Brain microvascular endothelial cell (primary cell): Measurements from ENCODE around the gene SLC8A2.

ENCODE experiments used
- DNase-seq: peaks from one replicate; pipeline ENCODE4 v3.0.0-alpha.2; 2020
- H3K27ac ChIP-seq: fragments of 250-450 bp; sonication (Bioruptor Pico); 2 replicates; pipeline ENCODE4 v1.5.1; 2020; ENCODE audit warnings: mild to moderate bottlenecking, moderate library complexity
- H3K27me3 ChIP-seq: fragments of 250-450 bp; sonication (Bioruptor Pico); replicated peaks from 2 replicates; pipeline ENCODE4 v1.5.1; 2020; ENCODE audit warnings: mild to moderate bottlenecking
- H3K36me3 ChIP-seq: fragments of 250-450 bp; sonication (Bioruptor Pico); replicated peaks from 2 replicates; pipeline ENCODE4 v1.5.1; 2020; ENCODE audit warnings: mild to moderate bottlenecking
- H3K4me3 ChIP-seq: 2 replicates; pipeline ENCODE4 v1.5.1; 2011; ENCODE audit warnings: low read depth, mild to moderate bottlenecking, control low read depth, low read length, moderate library complexity
- CTCF ChIP-seq: IDR thresholded peaks from 2 replicates; pipeline ENCODE4 v1.5.1; 2011; ENCODE audit warnings: low read depth, mild to moderate bottlenecking, moderate library complexity, low read length, control low read depth, inconsistent platforms; ENCODE audit errors: missing control alignments
- in situ Hi-C: cut with HindIII; loops from 2 replicates; pipeline ENCODE4 v1.10.0; 2017; ENCODE audit warnings: low sequenced_read_pairs, low pct_ligation_motif_present

SLC8A2 gene

GRCh38 chr19:47497050-47497766, 25.5 kb upstream of the SLC8A2 start:
- Histone ChIP-seq H3K4me3 (no peak overlapping the region), H3K27ac (no peak overlapping the region), H3K27me3 (no peaks in the 10 kb centered on the region), H3K36me3 (peaks cover 52% of the 10 kb centered on the region)
- no peak for DNase-seq
- in situ Hi-C loops = no loop called here
- TF ChIP-seq CTCF = no peak

- DNase-seq = no peak
- Histone ChIP-seq H3K27me3 (no peaks in the 10 kb centered on the region), H3K27ac (no peak overlapping the region), H3K4me3 (no peak overlapping the region), H3K36me3 (peaks cover 49% of the 10 kb centered on the region)
- in situ Hi-C loops = no loop called here
- no peak for TF ChIP-seq CTCF
Measured at GRCh38 chr19:47495478-47496372, 24.0 kb upstream of the SLC8A2 start.

- H3K4me3 ChIP-seq = no peak overlapping the region
- peaks cover 42% of the 10 kb centered on the region for H3K36me3 ChIP-seq
- no peak for TF ChIP-seq CTCF
- H3K27ac ChIP-seq = no peak overlapping the region
- in situ Hi-C loops = no loop called here
- DNase-seq = no peak
- no peaks in the 10 kb centered on the region for H3K27me3 ChIP-seq
Measured at GRCh38 chr19:47494729-47495128, 23.0 kb upstream of the SLC8A2 start.

GRCh38 chr19:47494211-47494547, 22.5 kb upstream of the SLC8A2 start:
- H3K4me3 ChIP-seq = no peak overlapping the region
- no peak for DNase-seq
- H3K36me3 ChIP-seq = peaks cover 39% of the 10 kb centered on the region
- no peaks in the 10 kb centered on the region for H3K27me3 ChIP-seq
- in situ Hi-C loops = no loop called here
- TF ChIP-seq CTCF = no peak
- H3K27ac ChIP-seq = no peak overlapping the region

- no peak overlapping the region for H3K27ac ChIP-seq
- no peak overlapping the region for H3K4me3 ChIP-seq
- peaks cover 36% of the 10 kb centered on the region for H3K36me3 ChIP-seq
- TF ChIP-seq CTCF = no peak
- no peak for DNase-seq
- in situ Hi-C loops = no loop called here
- no peaks in the 10 kb centered on the region for H3K27me3 ChIP-seq
Measured at GRCh38 chr19:47493378-47494210, 21.9 kb upstream of the SLC8A2 start.
